HL-60 (cell line): ENCODE measurements around the gene PLXDC2.
"Not testable (repeated sequence)": the region's sequence is repeated elsewhere in the genome, so short reads cannot be mapped to it uniquely, and the experiment has no call there.

Experiments used
- DNase-seq, 2 experiments: peaks; one replicate each; pipeline ENCODE4 v3.0.0-alpha.2; 2010 to 2020; ENCODE audit warnings: low read depth in 1 of 2, low spot score in 1 of 2
- H3K27ac ChIP-seq: fragments of 250-450 bp; sonication (Bioruptor Pico); replicated peaks from 2 replicates; pipeline ENCODE4 v1.5.1; 2020; ENCODE audit warnings: mild to moderate bottlenecking, moderate library complexity
- H3K27me3 ChIP-seq: fragments of 250-450 bp; sonication (Bioruptor Pico); 2 replicates; pipeline ENCODE4 v1.5.1; 2021; ENCODE audit warnings: mild to moderate bottlenecking, moderate library complexity; ENCODE audit not compliant: insufficient read depth, poor library complexity, severe bottlenecking
- H3K4me3 ChIP-seq: replicated peaks from 2 replicates; pipeline ENCODE4 v1.5.1; 2011; ENCODE audit warnings: mild to moderate bottlenecking, control low read depth, low read length; ENCODE audit not compliant: insufficient read depth
- CTCF ChIP-seq: IDR thresholded peaks from one replicate; pipeline ENCODE4 v1.5.1; 2011; ENCODE audit warnings: low read length, control low read depth, inconsistent platforms; ENCODE audit not compliant: insufficient read depth
- GABPA ChIP-seq: IDR thresholded peaks from 2 replicates; pipeline ENCODE4 v1.6.1; 2012; ENCODE audit warnings: low read depth
- POLR2AphosphoS5 ChIP-seq: IDR thresholded peaks from 2 replicates; pipeline ENCODE4 v1.6.1; 2012; ENCODE audit warnings: low read depth
- REST ChIP-seq: IDR thresholded peaks from 2 replicates; pipeline ENCODE4 v1.6.1; 2012; ENCODE audit warnings: low read depth; ENCODE audit not compliant: insufficient replicate concordance
- SPI1 ChIP-seq: IDR thresholded peaks from 2 replicates; pipeline ENCODE4 v1.6.1; 2012; ENCODE audit warnings: low read depth, mild to moderate bottlenecking, borderline replicate concordance

The PLXDC2 gene

GRCh38 chr10:19993714-19994315, 177.6 kb downstream of the PLXDC2 start:
- Histone ChIP-seq H3K27ac (no peak overlapping the region), H3K27me3 (no peaks in the 10 kb centered on the region), H3K4me3 (no peak overlapping the region)
- DNase-seq, result no peak
- no peak for TF ChIP-seq REST
- TF ChIP-seq GABPA, result no peak
- no peak for TF ChIP-seq SPI1
- no peak for TF ChIP-seq CTCF
- no peak for TF ChIP-seq POLR2AphosphoS5

DNA sequence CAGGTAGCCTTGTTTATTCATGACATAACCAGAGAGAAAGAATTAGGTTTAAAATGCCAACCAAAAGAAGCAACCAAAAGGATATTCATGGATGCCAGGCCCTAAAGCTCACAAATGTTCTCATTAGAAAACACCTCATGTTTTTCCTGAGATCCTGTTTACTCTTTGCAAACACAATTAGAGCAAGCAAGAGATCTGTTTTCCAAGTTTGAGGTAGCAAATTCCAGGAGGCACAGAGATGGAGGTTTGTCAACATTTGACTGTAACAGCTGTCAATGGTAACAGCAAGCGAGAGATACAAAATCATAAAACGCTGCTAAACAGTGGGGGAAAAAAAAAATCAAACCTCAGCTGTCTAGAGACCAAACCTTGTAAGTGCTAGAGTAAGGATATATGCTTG, 182.2 kb downstream of the PLXDC2 start:
- no peak overlapping the region for H3K27ac ChIP-seq
- H3K4me3 ChIP-seq, result no peak overlapping the region
- TF ChIP-seq POLR2AphosphoS5 (no peak), GABPA (no peak), REST (no peak), CTCF (no peak), SPI1 (no peak)
- DNase-seq, result no peak
- no peaks in the 10 kb centered on the region for H3K27me3 ChIP-seq

GRCh38 chr10:19999431-19999830, 183.2 kb downstream of the PLXDC2 start:
- DNase-seq, result no peak
- TF ChIP-seq GABPA (no peak), SPI1 (no peak), REST (no peak)
- Histone ChIP-seq H3K27me3 (no peaks in the 10 kb centered on the region), H3K4me3 (no peak overlapping the region), H3K27ac (no peak overlapping the region)

GRCh38 chr10:20002026-20002425, 185.8 kb downstream of the PLXDC2 start:
- not testable (repeated sequence) for H3K27ac ChIP-seq, H3K4me3 ChIP-seq, H3K27me3 ChIP-seq, DNase-seq
